GM21825 (cell line): ENCODE measurements around the gene PRKG1.
"Not testable (repeated sequence)": the region's sequence is repeated elsewhere in the genome, so short reads cannot be mapped to it uniquely, and the experiment has no call there.

Experiments used
- ATAC-seq: cut with Tn5 transposase; IDR thresholded peaks from one replicate; pipeline ENCODE4 v1.9.1; 2021; ENCODE audit warnings: mild to moderate bottlenecking, moderate library complexity; ENCODE audit not compliant: unreplicated experiment

The PRKG1 gene

GRCh38 chr10:51112013-51112412 lies 37.7 kb downstream of the PRKG1 start:
- ATAC-seq: no peak

GRCh38 chr10:51113007-51113406 lies 38.7 kb downstream of the PRKG1 start:
- ATAC-seq: no peak

GRCh38 chr10:51117053-51117660 lies 42.9 kb downstream of the PRKG1 start:
- ATAC-seq: no peak

GRCh38 chr10:51117794-51118193 lies 43.5 kb downstream of the PRKG1 start:
- no peak for ATAC-seq

GRCh38 chr10:51119441-51119840 lies 45.2 kb downstream of the PRKG1 start:
- ATAC-seq: no peak

- no peak for ATAC-seq
Observed at GRCh38 chr10:51121861-51122260, 47.6 kb downstream of the PRKG1 start.

GRCh38 chr10:51124852-51125251 lies 50.6 kb downstream of the PRKG1 start:
- no peak for ATAC-seq

- ATAC-seq: no peak
Observed at GRCh38 chr10:51125518-51125917, 51.2 kb downstream of the PRKG1 start.

- no peak for ATAC-seq
Observed at GRCh38 chr10:51129946-51130544, 55.8 kb downstream of the PRKG1 start.

GRCh38 chr10:51137756-51138529 lies 63.7 kb downstream of the PRKG1 start:
- ATAC-seq: peak; percentile 49

- no peak for ATAC-seq
Observed at GRCh38 chr10:51139176-51139575, 64.9 kb downstream of the PRKG1 start.

GRCh38 chr10:51141010-51141409 lies 66.7 kb downstream of the PRKG1 start:
- no peak for ATAC-seq

- ATAC-seq: no peak
Observed at GRCh38 chr10:51144161-51144781, 70.0 kb downstream of the PRKG1 start.

- ATAC-seq: no peak
Observed at GRCh38 chr10:51145375-51145774, 71.1 kb downstream of the PRKG1 start.

- ATAC-seq: no peak
Observed at GRCh38 chr10:51147644-51148399, 73.5 kb downstream of the PRKG1 start.

- ATAC-seq: no peak
Observed at GRCh38 chr10:51156926-51157325, 82.6 kb downstream of the PRKG1 start.

- no peak for ATAC-seq
Observed at GRCh38 chr10:51158832-51159231, 84.5 kb downstream of the PRKG1 start.

GRCh38 chr10:51159841-51160240 lies 85.6 kb downstream of the PRKG1 start:
- no peak for ATAC-seq

- ATAC-seq: no peak
Observed at GRCh38 chr10:51162002-51162401, 87.7 kb downstream of the PRKG1 start.

GRCh38 chr10:51163380-51164049 lies 89.2 kb downstream of the PRKG1 start:
- ATAC-seq: not testable (repeated sequence)
